Activated B cell treated with CpG ODN at 0.5 μM for 24 hours (primary cell): ENCODE data around the gene TCF7L1. TPM values are rescaled to one million over a fixed set of nuclear protein-coding genes. Genes with fewer than 3 reads are reported as not detected.

ENCODE experiments used
- ATAC-seq: fragments of 200-7000 bp; cut with Tn5 transposase; one replicate; pipeline ENCODE4 v1.10.0; 2021; ENCODE audit warnings: low read depth, mild to moderate bottlenecking, moderate library complexity
- CTCF ChIA-PET: fragments of 350-600 bp; sonication (Branson Sonifier 250); formaldehyde crosslinking; loops from one replicate; lab custom pipeline; 2021; ENCODE audit warnings: antibody characterized with exemption; lab: Charles Lee
- POLR2A ChIA-PET: fragments of 350-600 bp; sonication (Branson Sonifier 250); formaldehyde crosslinking; loops from one replicate; lab custom pipeline; 2021; ENCODE audit warnings: antibody characterized with exemption; lab: Charles Lee
- DNase-seq: peaks from one replicate; pipeline ENCODE4 v3.0.0; 2022
- H3K27ac Mint-ChIP-seq: one replicate; pipeline ENCODE4 v1.8.0; 2020; ENCODE audit warnings: mixed read lengths
- H3K27me3 Mint-ChIP-seq: one replicate; pipeline ENCODE4 v1.8.0; 2021; ENCODE audit warnings: mixed read lengths
- H3K36me3 Mint-ChIP-seq: one replicate; pipeline ENCODE4 v1.8.0; 2021; ENCODE audit warnings: low read depth, mixed read lengths
- H3K4me1 Mint-ChIP-seq: one replicate; pipeline ENCODE4 v1.8.0; 2021; ENCODE audit warnings: mixed read lengths
- H3K4me3 Mint-ChIP-seq: one replicate; pipeline ENCODE4 v1.8.0; 2020; ENCODE audit warnings: mild to moderate bottlenecking, mixed read lengths
- H3K9me3 Mint-ChIP-seq: one replicate; pipeline ENCODE4 v1.8.0; 2020; ENCODE audit warnings: mixed read lengths
- CTCF ChIP-seq: fragments of 200-600 bp; IDR thresholded peaks from one replicate; pipeline ENCODE4 v1.8.0; 2022; ENCODE audit warnings: antibody characterized with exemption, mild to moderate bottlenecking
- intact Hi-C: fragments of 100-400 bp; cut with micrococcal nuclease; formaldehyde crosslinking; loops from one replicate; pipeline ENCODE4 v1.15.1; 2024
- total RNA-seq: library from RNA; stranded (reverse); gene quantifications from 2 replicates; pipeline ENCODE4 v1.2.3, GENCODE V29; 2022

Gene TCF7L1
- total RNA-seq, 1 donor from 2014 or later, result 0.07 TPM

GRCh38 chr2:85180322-85181133 is 47.3 kb downstream of the TCF7L1 start:
- H3K4me3 Mint-ChIP-seq, result no peak overlapping the region
- no peak overlapping the region for H3K27ac Mint-ChIP-seq
- ChIA-PET CTCF (no interaction called here), POLR2A (no interaction called here)
- H3K4me1 Mint-ChIP-seq, result no peaks in the 10 kb centered on the region
- H3K36me3 Mint-ChIP-seq, result no peaks in the 10 kb centered on the region
- H3K9me3 Mint-ChIP-seq, result no peaks in the 10 kb centered on the region
- H3K27me3 Mint-ChIP-seq, result peaks cover 14% of the 10 kb centered on the region
- no peak for TF ChIP-seq CTCF
- intact Hi-C loops, result no loop called here
- no peak for DNase-seq
- ATAC-seq, result no peak

GRCh38 chr2:85181134-85181631 is 48.0 kb downstream of the TCF7L1 start:
- no peak for ATAC-seq
- Mint-ChIP-seq H3K4me3 (no peak overlapping the region), H3K4me1 (no peaks in the 10 kb centered on the region), H3K36me3 (no peaks in the 10 kb centered on the region), H3K27ac (no peak overlapping the region), H3K27me3 (peaks cover 12% of the 10 kb centered on the region), H3K9me3 (no peaks in the 10 kb centered on the region)
- TF ChIP-seq CTCF, result no peak
- no peak for DNase-seq
- intact Hi-C loops, result no loop called here
- ChIA-PET CTCF (no interaction called here), POLR2A (no interaction called here)

- ChIA-PET CTCF (no interaction called here), POLR2A (no interaction called here)
- TF ChIP-seq CTCF, result no peak
- intact Hi-C loops, result no loop called here
- H3K36me3 Mint-ChIP-seq, result no peaks in the 10 kb centered on the region
- ATAC-seq, result no peak
- DNase-seq, result no peak
- H3K27me3 Mint-ChIP-seq, result peaks cover 10% of the 10 kb centered on the region
- no peaks in the 10 kb centered on the region for H3K4me1 Mint-ChIP-seq
- no peak overlapping the region for H3K4me3 Mint-ChIP-seq
- H3K9me3 Mint-ChIP-seq, result no peaks in the 10 kb centered on the region
- no peak overlapping the region for H3K27ac Mint-ChIP-seq
These were observed 48.8 kb downstream of the TCF7L1 start for GRCh38 chr2:85181844-85182456.

- no peaks in the 10 kb centered on the region for H3K4me1 Mint-ChIP-seq
- no peak for TF ChIP-seq CTCF
- CTCF ChIA-PET, result no interaction called here
- POLR2A ChIA-PET, result no interaction called here
- DNase-seq (no peak), ATAC-seq (no peak)
- H3K9me3 Mint-ChIP-seq, result no peaks in the 10 kb centered on the region
- H3K27ac Mint-ChIP-seq, result no peak overlapping the region
- intact Hi-C loops, result no loop called here
- H3K36me3 Mint-ChIP-seq, result no peaks in the 10 kb centered on the region
- H3K4me3 Mint-ChIP-seq, result no peak overlapping the region
- H3K27me3 Mint-ChIP-seq, result peaks cover 11% of the 10 kb centered on the region
These were observed 49.9 kb downstream of the TCF7L1 start for GRCh38 chr2:85183076-85183475.

- ChIA-PET CTCF (no interaction called here), POLR2A (no interaction called here)
- intact Hi-C loops, result no loop called here
- no peak overlapping the region for H3K27ac Mint-ChIP-seq
- H3K4me1 Mint-ChIP-seq, result no peaks in the 10 kb centered on the region
- no peak for DNase-seq
- peaks cover 11% of the 10 kb centered on the region for H3K27me3 Mint-ChIP-seq
- H3K36me3 Mint-ChIP-seq, result no peaks in the 10 kb centered on the region
- ATAC-seq, result no peak
- H3K4me3 Mint-ChIP-seq, result no peak overlapping the region
- no peaks in the 10 kb centered on the region for H3K9me3 Mint-ChIP-seq
- TF ChIP-seq CTCF, result no peak
These were observed 50.3 kb downstream of the TCF7L1 start for GRCh38 chr2:85183479-85183878.
